Activated naive CD4-positive, alpha-beta T cell (primary cell): ENCODE measurements around the gene MYH3.

Experiments
- DNase-seq, 4 experiments: peaks; one replicate each; lab custom pipeline; 2025; lab: John Stamatoyannopoulos, UW

MYH3 gene

DNA sequence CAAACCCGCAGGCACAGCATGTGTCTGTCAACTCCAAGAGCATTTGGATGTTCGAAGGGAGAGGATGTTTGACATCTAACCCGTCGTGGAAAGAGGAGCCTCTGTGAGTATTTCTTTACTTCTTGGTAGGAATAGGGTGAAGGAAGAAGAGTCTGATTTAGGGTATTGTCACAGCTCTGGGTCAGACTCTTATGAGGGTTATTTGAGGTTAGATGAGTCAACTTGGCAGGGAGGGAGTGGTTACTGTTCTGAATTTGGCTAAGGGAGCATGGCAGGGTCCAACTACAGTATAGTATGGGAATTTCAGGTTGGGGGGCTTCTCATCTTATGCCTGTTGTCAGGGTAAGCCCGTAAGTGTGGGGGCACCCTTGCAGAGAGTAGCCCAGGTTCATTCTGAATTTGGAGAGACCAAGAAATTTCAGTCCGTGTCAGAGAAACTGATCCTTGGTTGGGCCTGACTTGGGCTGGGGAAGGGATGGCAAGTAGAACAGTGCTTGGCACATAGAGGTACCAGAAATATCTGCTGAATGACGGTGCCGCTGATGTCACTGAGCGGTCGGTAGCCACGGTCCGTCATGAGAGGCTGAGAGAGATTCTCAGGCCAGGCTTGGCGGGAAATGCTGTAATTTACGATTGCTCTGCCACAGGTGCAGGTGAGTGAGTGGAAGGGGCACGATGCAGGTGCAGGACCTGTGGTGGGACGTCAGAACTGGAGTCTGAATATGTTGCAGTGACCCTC lies 43.2 kb downstream of the MYH3 start:
- DNase-seq: no peak

DNA sequence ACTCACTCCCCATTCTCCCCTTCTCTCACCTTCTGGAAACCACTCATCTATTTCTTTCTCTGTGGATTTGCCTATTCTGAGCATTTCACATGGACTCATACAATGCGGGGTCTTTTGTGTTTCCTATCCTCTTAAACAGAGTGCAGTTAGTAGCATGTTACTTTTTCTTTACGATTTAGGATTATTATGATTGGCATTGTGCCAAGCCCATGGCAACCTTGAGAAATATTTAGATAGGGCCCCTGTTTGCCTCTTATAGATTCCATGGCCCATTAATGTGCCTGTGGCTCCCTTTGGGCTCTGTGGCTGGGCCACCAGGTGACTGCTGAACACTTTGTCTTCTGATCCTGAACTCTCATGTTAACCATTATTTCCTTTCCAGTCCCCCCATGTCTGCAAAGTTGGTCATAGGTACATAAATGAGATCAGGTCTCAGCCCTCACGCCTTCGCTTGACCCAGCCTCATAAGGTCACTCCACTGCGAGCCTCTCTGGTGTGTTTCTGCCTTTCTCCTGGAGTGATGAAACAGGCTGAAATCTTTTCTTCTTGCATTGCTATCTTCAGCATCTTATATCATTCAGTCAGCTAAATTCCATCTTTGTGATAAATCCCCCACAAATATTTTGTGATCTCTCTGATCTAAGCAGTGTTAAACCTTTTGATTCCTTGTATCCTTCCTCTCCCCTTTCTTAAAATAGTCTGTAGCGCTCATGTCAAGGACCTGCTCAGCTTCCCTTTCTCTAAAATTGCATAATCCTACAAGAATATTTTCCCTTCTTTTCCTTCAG lies 44.0 kb downstream of the MYH3 start:
- DNase-seq: no peak

DNA sequence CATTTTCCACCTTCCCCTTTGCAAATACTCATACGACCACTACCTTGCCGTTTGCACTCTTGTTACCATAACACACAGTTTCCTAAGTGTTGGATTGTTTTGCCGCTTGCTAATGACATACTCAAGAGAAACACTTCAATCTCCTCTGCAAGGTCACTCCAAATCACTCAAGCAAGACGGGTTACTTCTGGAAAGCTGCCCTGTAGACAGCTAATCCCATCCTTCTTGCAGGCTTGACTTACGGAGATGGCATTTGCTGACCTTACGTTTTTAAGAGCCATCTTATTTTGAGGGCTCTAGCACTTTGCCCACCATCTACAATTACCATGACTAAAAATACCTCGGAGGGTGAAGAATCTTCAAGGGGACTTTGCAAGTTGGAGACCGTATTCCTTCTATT lies 46.2 kb downstream of the MYH3 start:
- DNase-seq: no peak

DNA sequence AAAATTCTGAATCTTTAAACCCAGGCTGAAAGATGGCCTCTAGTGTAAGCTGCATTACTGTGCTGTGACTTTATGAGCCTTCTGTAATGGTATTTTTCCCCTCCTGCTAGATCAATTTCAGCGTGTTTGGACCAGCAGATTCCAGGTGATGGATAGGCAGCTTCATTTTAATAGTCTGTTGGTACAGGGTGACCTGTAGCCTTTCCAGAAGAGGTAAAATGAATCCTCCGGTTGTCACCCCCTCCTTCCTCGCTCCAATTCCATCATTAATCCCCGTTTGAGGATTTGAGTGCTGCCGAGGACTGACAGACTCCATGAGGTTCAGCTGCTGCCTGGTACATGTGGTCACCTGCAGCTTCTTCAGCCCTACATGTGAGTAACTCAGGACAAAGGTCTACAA lies 48.9 kb downstream of the MYH3 start:
- no peak for DNase-seq

DNA sequence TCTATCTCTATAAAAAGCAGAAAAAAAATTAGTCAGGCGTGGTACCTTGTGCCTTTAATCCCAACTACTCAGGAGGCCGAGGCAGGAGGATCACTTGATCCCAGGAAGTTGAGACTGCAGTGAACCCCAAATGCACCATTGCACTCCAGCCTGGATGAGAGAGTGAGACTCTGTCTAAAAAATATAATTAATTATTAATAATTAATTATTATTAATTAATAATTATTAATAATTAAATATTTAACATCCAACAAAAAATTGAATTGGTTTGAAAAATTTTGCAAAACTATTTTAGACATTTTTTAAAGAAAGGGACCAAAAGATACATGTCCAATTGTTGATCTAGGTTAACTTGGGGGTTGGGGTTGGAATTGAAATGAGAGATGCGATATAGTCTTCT lies 51.0 kb downstream of the MYH3 start:
- no peak for DNase-seq

DNA sequence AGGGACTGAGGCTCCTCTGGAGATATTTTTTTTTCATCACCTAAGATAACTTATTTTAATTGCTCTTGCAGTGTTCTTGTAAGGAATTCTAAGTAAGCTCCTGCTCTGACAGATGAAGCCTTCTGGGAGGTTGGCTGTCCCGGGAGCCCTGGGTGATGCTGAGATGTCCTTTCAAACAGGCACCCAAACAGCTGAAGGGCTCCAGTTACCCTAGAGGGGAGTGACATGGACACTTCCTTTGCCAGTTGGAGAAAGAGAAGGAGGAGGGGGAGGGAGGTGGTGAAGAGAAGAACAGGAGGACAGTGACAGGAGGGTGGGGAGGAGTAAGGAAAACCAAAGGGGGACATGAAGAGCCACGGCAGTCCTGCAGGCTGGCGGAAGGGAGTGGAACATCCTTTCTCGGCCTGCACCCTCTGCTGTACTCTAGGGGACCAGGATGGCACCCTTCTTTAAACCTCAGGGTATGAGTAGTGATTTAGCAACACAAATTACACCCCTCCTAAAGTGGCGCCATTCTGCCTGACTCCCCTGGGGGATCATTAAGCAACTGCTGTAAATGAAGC lies 51.8 kb downstream of the MYH3 start:
- no peak for DNase-seq

DNA sequence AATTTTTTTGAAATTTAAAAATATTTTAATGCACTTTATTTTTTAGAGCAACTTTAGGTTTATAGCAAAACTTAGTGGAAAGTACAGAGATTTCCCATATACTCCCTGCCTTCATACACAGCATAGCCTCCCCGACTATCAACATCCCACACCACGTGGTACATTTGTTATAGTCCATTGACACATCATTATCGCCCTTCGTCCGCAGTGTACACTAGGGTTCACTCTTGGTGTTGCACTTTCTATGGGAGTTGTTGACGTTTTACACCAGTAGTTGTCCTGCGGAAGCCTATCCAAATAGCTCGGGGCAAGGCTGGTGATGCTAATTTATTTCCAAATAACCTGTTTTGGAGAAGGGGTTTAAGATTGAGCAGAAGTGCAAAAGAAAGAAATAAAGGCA lies 52.6 kb downstream of the MYH3 start:
- DNase-seq: no peak

DNA sequence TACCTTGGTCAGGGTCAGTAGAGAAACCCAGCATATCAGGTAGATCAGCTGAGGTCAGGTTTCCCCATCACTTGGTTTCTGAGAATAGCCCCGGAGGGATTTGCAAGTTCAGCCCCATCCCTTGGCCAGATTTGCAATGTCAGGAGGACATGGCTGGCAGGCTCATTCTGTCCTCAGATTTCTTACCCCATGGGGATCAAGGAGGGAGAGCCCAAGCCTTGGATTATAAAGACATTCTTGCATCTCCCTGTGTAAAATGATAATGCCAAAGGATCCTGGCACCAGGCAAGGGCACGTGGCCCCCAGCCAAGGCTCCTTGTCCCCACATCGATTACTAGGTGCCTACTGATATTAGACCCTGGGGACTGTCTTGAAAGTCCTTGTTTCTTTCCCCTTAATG lies 53.2 kb downstream of the MYH3 start:
- DNase-seq: no peak

DNA sequence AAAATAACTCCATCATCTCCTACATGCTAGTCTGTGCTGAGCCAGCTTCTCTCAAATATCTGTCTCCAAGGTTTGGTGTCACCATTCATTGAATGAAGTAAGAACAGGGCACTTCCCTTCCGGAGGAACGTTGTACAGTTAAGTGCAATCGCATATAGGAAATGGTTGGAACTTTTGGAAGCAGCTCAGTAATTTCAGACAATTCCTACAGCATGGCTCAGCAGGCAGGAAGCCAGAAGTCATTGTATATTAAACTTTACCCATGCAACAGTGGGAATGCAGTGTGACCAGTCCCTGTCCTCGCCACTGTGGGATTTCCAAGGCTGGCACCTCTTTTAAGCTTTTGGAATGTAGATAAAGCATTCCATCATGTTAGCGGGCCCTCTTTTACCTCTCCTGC lies 56.5 kb downstream of the MYH3 start:
- no peak for DNase-seq

DNA sequence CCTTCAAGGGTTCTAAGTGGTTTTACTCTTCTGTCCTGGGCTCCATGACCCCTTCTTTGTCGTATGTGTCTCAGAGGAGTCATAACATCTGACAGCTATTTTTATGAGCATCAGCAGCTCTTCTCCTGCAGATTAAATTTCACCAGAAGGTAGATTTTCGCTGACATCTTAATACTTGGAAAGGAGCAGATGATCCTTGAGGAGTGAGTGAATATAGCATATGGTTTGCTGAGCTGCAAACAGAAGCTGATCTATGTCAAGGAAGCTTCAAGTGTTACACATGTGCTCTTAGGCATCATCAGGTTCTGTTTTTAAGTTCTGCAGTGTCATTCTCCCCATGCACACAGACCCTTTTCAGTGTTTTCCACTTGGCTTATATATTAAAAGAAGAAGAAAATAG lies 58.5 kb downstream of the MYH3 start:
- no peak for DNase-seq

DNA sequence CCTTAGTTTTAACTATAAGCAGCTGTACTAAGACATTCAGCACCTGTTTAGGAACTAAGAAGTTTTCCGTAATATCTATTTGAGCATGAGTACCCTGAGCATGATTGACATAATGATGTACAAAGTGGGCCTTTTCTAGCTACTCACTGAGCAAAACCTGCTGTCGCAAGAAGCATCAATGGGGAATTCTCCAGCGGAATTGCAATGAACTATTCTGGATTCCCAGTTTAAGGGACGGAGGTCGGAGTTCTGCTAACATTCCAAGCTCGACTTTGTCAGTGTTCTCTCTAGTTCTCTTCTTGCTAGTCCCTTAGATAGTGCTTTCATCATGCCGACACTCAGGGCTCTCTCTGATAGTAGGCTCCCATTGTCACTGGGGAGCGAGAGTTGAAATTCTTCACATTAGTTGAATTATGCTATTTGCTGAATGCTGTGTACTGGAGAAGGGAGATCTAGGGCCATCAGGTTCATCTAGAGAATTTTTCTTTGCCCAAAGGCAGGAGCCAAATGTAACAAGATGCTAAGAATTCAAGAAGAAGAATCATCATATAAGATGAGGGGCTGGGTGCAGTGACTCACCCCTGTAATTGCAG lies 67.5 kb downstream of the MYH3 start:
- DNase-seq: no peak

DNA sequence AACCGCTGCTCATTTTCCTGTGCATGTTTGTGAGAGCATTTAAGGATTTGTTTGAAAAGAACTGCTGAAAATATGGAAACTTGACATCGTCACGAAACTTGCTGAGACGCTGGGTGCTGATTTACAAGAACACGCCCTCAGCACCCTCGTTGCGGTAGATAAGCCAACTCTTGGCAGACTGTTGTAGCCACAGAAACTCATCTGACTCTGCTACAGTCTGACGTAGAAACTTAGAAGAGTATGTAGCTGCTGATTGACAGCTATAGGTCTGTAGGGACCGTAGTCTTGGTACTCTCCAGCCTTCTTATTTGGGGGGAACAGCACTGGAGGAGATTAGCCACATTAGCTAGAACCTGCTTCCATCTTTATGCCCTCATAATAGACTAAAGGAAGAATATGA lies 71.6 kb downstream of the MYH3 start:
- no peak for DNase-seq

DNA sequence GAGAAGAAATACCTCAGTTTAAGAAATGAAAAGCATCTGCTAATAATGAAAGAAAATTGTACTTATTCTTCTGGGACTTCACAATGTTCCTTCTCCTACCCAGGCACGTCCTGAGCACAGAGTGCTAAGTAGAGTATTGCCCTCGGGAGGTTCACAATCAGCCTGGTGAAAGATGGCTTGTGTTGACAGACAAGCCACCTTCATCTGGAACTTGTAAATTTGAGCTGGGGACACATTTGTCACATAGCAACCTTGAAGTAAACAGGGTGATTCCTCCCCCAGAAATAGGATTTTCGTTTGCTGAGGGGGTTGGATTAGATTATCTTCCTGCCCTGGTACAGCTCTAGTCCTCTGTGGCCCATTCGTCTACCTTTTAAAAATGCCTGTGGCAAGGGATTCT lies 73.3 kb downstream of the MYH3 start:
- DNase-seq: no peak

DNA sequence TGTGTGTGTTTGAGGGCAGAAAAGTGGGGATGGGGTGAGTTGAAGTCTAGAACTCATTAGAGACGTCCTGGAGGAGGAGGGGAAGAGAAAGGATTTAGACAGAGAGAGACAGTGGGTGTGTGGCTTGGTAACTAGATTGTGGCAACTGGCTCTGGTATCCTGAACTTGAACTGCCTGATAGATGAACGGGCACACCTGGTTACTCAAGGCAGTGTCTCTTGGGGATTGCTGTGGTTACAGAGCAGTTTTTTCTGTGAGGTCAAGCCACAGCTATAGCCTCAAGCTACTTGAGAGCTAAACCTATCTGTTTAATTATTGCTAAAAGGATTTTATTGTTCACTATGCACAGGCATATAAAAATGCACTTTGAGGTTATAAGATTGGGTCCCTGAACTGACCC lies 77.8 kb downstream of the MYH3 start:
- DNase-seq: no peak
